GM12892 (cell line): ENCODE measurements around the gene TRMT11.

ENCODE experiments used
- POLR2A ChIP-seq: IDR thresholded peaks from 2 replicates; pipeline ENCODE4 v1.6.1; 2011; ENCODE audit warnings: low read depth, low read length, control low read depth
- POLR2AphosphoS5 ChIP-seq: IDR thresholded peaks from 2 replicates; pipeline ENCODE4 v1.6.1; 2011; ENCODE audit warnings: low read depth, low read length, control low read depth
- TAF1 ChIP-seq: IDR thresholded peaks from 2 replicates; pipeline ENCODE4 v1.6.1; 2011; ENCODE audit warnings: low read depth, mild to moderate bottlenecking, control low read depth, low read length, borderline replicate concordance

DNA sequence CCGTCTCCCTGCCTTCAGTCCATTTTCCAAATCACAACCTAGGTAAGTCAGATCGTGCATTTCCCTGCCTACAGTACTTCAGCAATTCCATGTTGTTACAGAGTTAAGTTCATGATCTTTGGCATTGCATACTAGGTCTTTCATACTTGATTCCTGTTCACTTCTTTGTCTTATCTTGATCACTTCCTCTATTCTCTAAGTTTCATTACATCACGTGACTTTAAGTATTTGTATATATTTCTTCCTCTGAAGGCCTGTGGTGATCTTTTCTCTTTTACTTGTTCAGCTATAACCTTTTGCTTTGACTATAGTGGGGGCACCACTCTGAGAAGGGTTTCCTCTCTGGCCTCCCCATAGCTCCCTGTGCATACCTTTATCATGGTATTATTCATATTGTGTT, 100.2 kb downstream of the TRMT11 start:
- no peak for TF ChIP-seq POLR2A
- no peak for TF ChIP-seq POLR2AphosphoS5
- no peak for TF ChIP-seq TAF1
